ENCODE measurements around the gene RNF38.
A peak's percentile ranks its signal among the peaks of the same experiment; 100 is the strongest.
"Not testable (repeated sequence)": the region's sequence is repeated elsewhere in the genome, so short reads cannot be mapped to it uniquely, and the experiment has no call there.

RNF38 gene

GRCh38 chr9:36402536-36402935 is 2.5 kb upstream of the RNF38 start:
- no peak for DNase-seq

- no peak for DNase-seq
These were observed 1.9 kb upstream of the RNF38 start for GRCh38 chr9:36401897-36402480.

- DNase-seq: peak in 1 of 2 experiments; percentile 86
These were observed 1.2 kb upstream of the RNF38 start for GRCh38 chr9:36401164-36401740.

- DNase-seq: peak; percentile 89 to 95
These were observed 479 bp upstream of the RNF38 start for GRCh38 chr9:36400332-36401163.

GRCh38 chr9:36398745-36399144 is 1.3 kb downstream of the RNF38 start:
- DNase-seq: no peak

- no peak for DNase-seq
These were observed 3.1 kb downstream of the RNF38 start for GRCh38 chr9:36396985-36397384.

GRCh38 chr9:36392489-36392888 is 7.6 kb downstream of the RNF38 start:
- DNase-seq: no peak

- DNase-seq: no peak
These were observed 10.5 kb downstream of the RNF38 start for GRCh38 chr9:36389590-36389989.

GRCh38 chr9:36386396-36386965 is 13.6 kb downstream of the RNF38 start:
- not testable (repeated sequence) for DNase-seq

- no peak for DNase-seq
These were observed 17.6 kb downstream of the RNF38 start for GRCh38 chr9:36382484-36382883.

GRCh38 chr9:36364577-36364976 is 35.5 kb downstream of the RNF38 start:
- no peak for DNase-seq

GRCh38 chr9:36363448-36363847 is 36.6 kb downstream of the RNF38 start:
- DNase-seq: no peak

- DNase-seq: no peak
These were observed 41.6 kb downstream of the RNF38 start for GRCh38 chr9:36358486-36358885.

- no peak for DNase-seq
These were observed 42.4 kb downstream of the RNF38 start for GRCh38 chr9:36357639-36358038.

- DNase-seq: peak; percentile 52 to 68
These were observed 53.5 kb downstream of the RNF38 start for GRCh38 chr9:36346569-36346968.

- no peak for DNase-seq
These were observed 54.8 kb downstream of the RNF38 start for GRCh38 chr9:36345103-36345846.

GRCh38 chr9:36341936-36342577 is 58.0 kb downstream of the RNF38 start:
- DNase-seq: no peak

- DNase-seq: no peak
These were observed 62.2 kb downstream of the RNF38 start for GRCh38 chr9:36337865-36338264.

GRCh38 chr9:36337002-36337401 is 63.1 kb downstream of the RNF38 start:
- DNase-seq: no peak

GRCh38 chr9:36336131-36336907 is 63.8 kb downstream of the RNF38 start:
- DNase-seq: no peak

GRCh38 chr9:36332006-36332405 is 68.1 kb downstream of the RNF38 start:
- DNase-seq: no peak

All from NCI-H1930 (cell line).